Tibial artery (tissue), 4 donors: ENCODE results near the gene JMJD1C.

Experiments
- DNase-seq, 2 donors: peaks; one replicate each; pipeline ENCODE4 v3.0.0-alpha.2; 2019
- H3K27ac ChIP-seq, 2 donors: fragments of 200-600 bp; sonication (generic) in 1 of 2; 1 replicate in 1 of 2; 2 replicates in 1 of 2; pipeline ENCODE4 v1.5.1; 2018 to 2019; ENCODE audit warnings: mild to moderate bottlenecking in 1 of 2
- H3K27me3 ChIP-seq, 2 donors: fragments of 200-600 bp; sonication (generic) in 1 of 2; one replicate each; pipeline versions ENCODE4 v1.5.1 to v1.6.0; 2016 to 2019
- H3K36me3 ChIP-seq, 3 donors: fragments of 200-600 bp; sonication (generic) in 2 of 3; one replicate each; pipeline ENCODE4 v1.5.1; 2016 to 2019; ENCODE audit warnings: mild to moderate bottlenecking in 2 of 3
- H3K4me1 ChIP-seq, 4 donors: fragments of 200-600 bp; sonication (generic) in 2 of 4; 1 replicate in 3 of 4; 2 replicates in 1 of 4; pipeline ENCODE4 v1.5.1; 2016 to 2019
- H3K4me3 ChIP-seq, 2 donors: fragments of 200-600 bp; sonication (generic) in 1 of 2; 1 replicate in 1 of 2; 2 replicates in 1 of 2; pipeline ENCODE4 v1.5.1; 2018 to 2019; ENCODE audit warnings: mild to moderate bottlenecking in 2 of 2
- H3K9me3 ChIP-seq, 3 donors: fragments of 200-600 bp; sonication (generic) in 1 of 3; one replicate each; pipeline ENCODE4 v1.5.1; 2016 to 2019
- intact Hi-C: fragments of 100-400 bp; cut with DNase I; formaldehyde crosslinking; loops from one replicate; pipeline ENCODE4 v1.15.0; 2023; ENCODE audit warnings: low total_unique reads
- TF ChIP-seq, protein P1 (sequence below), 2 experiments: fragments of 200-600 bp in 1 of 2; fragments of 450-650 bp in 1 of 2; IDR thresholded peaks; one replicate each; pipeline ENCODE4 v1.5.1; 2017 to 2019; ENCODE audit warnings: antibody characterized with exemption in 2 of 2, mild to moderate bottlenecking in 1 of 2, moderate library complexity in 1 of 2

JMJD1C gene

DNA sequence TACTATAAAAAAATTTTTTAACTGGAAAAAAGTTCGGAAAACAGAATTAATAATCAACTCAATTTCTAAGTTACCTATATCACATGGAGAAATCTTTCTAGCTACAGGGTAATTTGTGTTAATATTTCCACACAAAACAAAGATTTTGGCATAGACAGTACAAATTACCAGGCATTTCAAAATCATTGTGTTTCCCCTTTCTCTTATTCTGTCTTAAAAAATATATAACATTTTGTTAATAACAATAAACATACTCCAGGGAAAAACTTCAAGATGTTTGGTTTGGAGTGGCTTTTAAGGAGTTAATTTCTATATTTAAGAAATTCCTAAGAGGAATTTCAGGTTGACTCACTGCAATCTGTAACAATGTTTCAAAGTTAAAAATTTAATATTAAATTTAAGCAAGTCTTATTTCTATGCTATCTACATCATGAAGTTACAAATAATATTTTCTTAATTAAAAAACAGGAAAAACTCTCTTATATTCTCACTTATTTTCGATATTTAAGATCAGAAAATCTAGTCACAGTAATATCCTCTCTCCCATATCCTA, 200.0 kb downstream of the JMJD1C start:
- H3K27me3 ChIP-seq, result no peaks in the 10 kb centered on the region
- H3K4me1 ChIP-seq, result peaks cover 0 to 47% (median 19%) of the 10 kb centered on the region in 4 donors
- TF ChIP-seq, protein P1, sequence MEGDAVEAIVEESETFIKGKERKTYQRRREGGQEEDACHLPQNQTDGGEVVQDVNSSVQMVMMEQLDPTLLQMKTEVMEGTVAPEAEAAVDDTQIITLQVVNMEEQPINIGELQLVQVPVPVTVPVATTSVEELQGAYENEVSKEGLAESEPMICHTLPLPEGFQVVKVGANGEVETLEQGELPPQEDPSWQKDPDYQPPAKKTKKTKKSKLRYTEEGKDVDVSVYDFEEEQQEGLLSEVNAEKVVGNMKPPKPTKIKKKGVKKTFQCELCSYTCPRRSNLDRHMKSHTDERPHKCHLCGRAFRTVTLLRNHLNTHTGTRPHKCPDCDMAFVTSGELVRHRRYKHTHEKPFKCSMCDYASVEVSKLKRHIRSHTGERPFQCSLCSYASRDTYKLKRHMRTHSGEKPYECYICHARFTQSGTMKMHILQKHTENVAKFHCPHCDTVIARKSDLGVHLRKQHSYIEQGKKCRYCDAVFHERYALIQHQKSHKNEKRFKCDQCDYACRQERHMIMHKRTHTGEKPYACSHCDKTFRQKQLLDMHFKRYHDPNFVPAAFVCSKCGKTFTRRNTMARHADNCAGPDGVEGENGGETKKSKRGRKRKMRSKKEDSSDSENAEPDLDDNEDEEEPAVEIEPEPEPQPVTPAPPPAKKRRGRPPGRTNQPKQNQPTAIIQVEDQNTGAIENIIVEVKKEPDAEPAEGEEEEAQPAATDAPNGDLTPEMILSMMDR (IDR thresholded peaks at IDR 0.05), result no peak
- intact Hi-C loops, result loop anchor here (5.0 kb wide), 1 partner anchor 257 kb away; the partner anchor contains the start of gene REEP3
- no peak for DNase-seq
- peaks cover 0 to 5% (median 0%) of the 10 kb centered on the region in 3 donors for H3K36me3 ChIP-seq
- peak overlapping the region; percentile 59 to 62 for H3K4me3 ChIP-seq
- no peaks in the 10 kb centered on the region for H3K9me3 ChIP-seq
- H3K27ac ChIP-seq, result peak overlapping the region; percentile 81 to 86

DNA sequence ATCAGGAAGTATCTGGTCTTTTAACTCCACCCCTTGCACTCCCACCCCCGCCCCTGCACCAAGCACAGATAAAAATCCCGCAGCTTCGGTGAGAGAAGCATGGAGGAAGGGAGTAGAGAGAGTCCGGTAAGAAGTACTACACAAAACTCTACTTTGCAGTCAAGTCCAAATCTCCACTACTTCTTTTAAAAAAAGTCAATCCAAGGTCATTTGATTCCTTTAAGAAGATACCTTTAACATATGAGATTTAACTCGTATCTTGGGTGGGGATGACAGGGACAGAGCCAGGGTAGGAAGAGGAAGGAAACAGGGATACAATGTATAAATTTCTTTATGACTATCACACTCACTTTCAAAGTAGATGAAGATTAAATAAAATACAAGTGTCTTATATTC, 200.6 kb downstream of the JMJD1C start:
- intact Hi-C loops, result loop anchor here (5.0 kb wide), 1 partner anchor 257 kb away; the partner anchor contains the start of gene REEP3
- Histone ChIP-seq H3K36me3 (peaks cover 0 to 5% (median 0%) of the 10 kb centered on the region in 3 donors), H3K27me3 (no peaks in the 10 kb centered on the region), H3K9me3 (no peaks in the 10 kb centered on the region), H3K4me3 (peak overlapping the region; percentile 59 to 62), H3K27ac (peak overlapping the region; percentile 81 to 86), H3K4me1 (peaks cover 0 to 48% (median 21%) of the 10 kb centered on the region in 4 donors)
- DNase-seq, result no peak
- TF ChIP-seq, protein P1 (IDR thresholded peaks at IDR 0.05), result no peak

DNA sequence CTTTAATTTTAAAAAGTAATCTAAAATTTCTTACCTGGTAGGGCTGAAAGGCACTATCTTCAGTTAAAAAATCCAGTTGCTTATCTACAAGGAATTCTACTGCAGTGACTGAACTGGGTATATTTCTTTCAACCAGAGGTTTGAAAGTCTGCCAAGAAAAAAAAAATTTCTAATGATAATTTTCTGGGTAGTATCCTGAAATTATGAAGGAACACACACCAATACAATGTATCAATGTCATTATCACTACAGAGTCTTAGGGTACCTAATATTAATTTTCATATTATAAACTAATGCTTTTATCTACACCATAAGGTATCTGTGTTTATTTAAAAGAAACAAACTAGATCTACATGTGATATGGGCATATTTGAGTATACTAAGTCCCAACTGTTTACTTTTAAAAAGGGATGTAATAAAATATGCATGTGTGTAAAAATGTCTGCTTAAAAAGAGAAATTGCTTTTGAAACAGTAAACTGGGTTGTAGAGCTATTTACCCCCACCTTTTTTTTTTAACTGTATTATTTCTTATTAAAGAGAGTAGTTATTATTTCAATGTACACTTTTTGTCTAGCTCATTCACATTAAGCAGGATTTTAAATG, 201.1 kb downstream of the JMJD1C start:
- H3K27ac ChIP-seq, result peak overlapping the region; percentile 81 to 86
- intact Hi-C loops, result loop anchor here (5.0 kb wide), 1 partner anchor 258 kb away; the partner anchor contains the start of gene REEP3

DNA sequence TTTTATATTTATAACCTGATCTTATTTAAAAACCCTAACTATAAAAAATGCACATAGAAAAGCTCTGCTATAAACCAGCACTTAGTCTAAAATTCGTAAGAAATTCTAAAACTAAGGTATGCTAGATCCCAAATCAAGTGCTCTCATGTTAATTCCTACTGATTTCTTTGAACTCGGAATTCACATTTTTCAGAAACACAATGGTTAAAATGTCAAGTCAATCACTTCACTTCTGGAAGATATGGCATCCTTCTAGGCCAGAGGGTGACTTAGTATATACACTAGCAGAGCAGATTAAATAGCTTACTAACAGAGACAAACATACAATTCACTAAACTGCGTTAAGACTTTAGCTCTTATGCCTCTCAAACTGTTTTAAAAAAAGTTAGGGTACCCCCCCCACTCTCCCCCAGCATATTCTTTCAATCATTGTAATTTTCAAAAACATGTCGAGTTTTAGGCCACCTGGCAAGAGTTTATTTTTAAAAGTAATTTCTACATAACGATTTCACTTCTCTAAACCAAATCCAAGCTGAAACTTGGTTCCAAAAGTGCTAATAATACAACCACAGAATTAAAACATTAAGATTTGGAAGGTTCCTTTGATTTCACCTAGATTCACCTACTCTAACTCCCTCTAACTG, 203.2 kb downstream of the JMJD1C start:
- no peak for DNase-seq
- H3K36me3 ChIP-seq, result peaks cover 0 to 5% (median 0%) of the 10 kb centered on the region in 3 donors
- no peak overlapping the region for H3K4me3 ChIP-seq
- no peaks in the 10 kb centered on the region for H3K9me3 ChIP-seq
- H3K4me1 ChIP-seq, result peaks cover 0 to 75% (median 31%) of the 10 kb centered on the region in 4 donors
- H3K27me3 ChIP-seq, result no peaks in the 10 kb centered on the region
- intact Hi-C loops, result no loop called here
- H3K27ac ChIP-seq, result peak overlapping the region; percentile 45 to 86
- TF ChIP-seq, protein P1 (IDR thresholded peaks at IDR 0.05), result no peak

More for the DNA sequence above, 201.1 kb downstream of the JMJD1C start:
- no peaks in the 10 kb centered on the region for H3K27me3 ChIP-seq
- no peak for DNase-seq
- TF ChIP-seq, protein P1 (IDR thresholded peaks at IDR 0.05), result no peak
- H3K9me3 ChIP-seq, result no peaks in the 10 kb centered on the region
- H3K36me3 ChIP-seq, result peaks cover 0 to 5% (median 0%) of the 10 kb centered on the region in 3 donors
- H3K4me3 ChIP-seq, result peak overlapping the region; percentile 59 to 62
- H3K4me1 ChIP-seq, result peaks cover 0 to 53% (median 23%) of the 10 kb centered on the region in 4 donors

DNA sequence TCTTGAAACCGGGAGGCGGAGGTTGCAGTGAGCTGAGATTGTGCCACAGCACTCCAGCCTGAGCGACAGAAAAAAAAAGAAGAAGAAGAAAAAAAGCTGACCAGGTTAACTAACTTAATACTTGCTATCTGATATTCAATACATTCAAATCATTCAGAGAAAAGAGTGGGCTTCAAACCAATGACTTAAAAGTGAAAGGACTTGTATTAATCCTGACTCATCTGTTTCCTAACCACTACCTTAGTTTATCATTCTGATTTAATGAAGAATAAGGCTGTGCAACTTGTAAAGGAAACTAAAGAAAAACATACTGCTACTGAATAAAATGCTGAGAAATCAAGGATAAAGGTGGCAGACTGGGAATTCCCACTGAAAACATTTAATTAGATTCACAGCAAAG, 204.3 kb downstream of the JMJD1C start:
- TF ChIP-seq, protein P1 (IDR thresholded peaks at IDR 0.05), result no peak
- Histone ChIP-seq H3K27me3 (no peaks in the 10 kb centered on the region), H3K9me3 (no peaks in the 10 kb centered on the region), H3K27ac (peak overlapping the region in 1 of 2 donors; percentile 86), H3K36me3 (peaks cover 0 to 5% (median 0%) of the 10 kb centered on the region in 3 donors), H3K4me1 (peaks cover 0 to 85% (median 40%) of the 10 kb centered on the region in 4 donors), H3K4me3 (no peak overlapping the region)
- DNase-seq, result no peak
- intact Hi-C loops, result no loop called here
